Thymus (tissue), 11 donors: ENCODE results near the gene PRKCA. TPM values are rescaled to one million over a fixed set of nuclear protein-coding genes. Genes with fewer than 3 reads are reported as not detected.

Experiments
- DNase-seq, 9 donors: peaks; one replicate each; pipeline ENCODE4 v3.0.0-alpha.2; 2013; ENCODE audit warnings: low spot score in 9 of 9, low read depth in 6 of 9, missing footprints in 1 of 9
- H3K27ac ChIP-seq, 2 donors: one replicate each; pipeline ENCODE4 v1.5.1; 2013; ENCODE audit warnings: control low read depth in 1 of 2, low read depth in 1 of 2, low read length in 1 of 2, mild to moderate bottlenecking in 1 of 2, moderate library complexity in 1 of 2
- H3K27me3 ChIP-seq, 2 donors: one replicate each; pipeline ENCODE4 v1.5.1; 2013; ENCODE audit warnings: low read length in 1 of 2; ENCODE audit not compliant: control insufficient read depth in 2 of 2, insufficient read depth in 1 of 2
- H3K36me3 ChIP-seq, 2 donors: one replicate each; pipeline ENCODE4 v1.5.1; 2013; ENCODE audit warnings: low read length in 1 of 2, mild to moderate bottlenecking in 1 of 2, moderate library complexity in 1 of 2; ENCODE audit not compliant: control insufficient read depth in 2 of 2, insufficient read depth in 2 of 2
- H3K4me1 ChIP-seq, 2 donors: one replicate each; pipeline ENCODE4 v1.5.1; 2013; ENCODE audit warnings: low read length in 2 of 2; ENCODE audit not compliant: control insufficient read depth in 2 of 2, insufficient read depth in 2 of 2
- H3K4me3 ChIP-seq, 2 donors: one replicate each; pipeline ENCODE4 v1.5.1; 2013; ENCODE audit warnings: low read length in 2 of 2, control low read depth in 1 of 2, mild to moderate bottlenecking in 1 of 2
- H3K9me3 ChIP-seq, 2 donors: one replicate each; pipeline ENCODE4 v1.5.1; 2013; ENCODE audit warnings: low read length in 1 of 2, mild to moderate bottlenecking in 1 of 2; ENCODE audit not compliant: control insufficient read depth in 2 of 2, insufficient read depth in 1 of 2
- WGBS: extraction: QIAGEN DNeasy Blood & Tissue Kit; methylation state at CpG from one replicate; pipeline ENCODE4 v1.1.7; 2013; 5-methylcytosine and 5-hydroxymethylcytosine counted together
- polyA plus RNA-seq: library from polyadenylated mRNA; stranded (reverse); fragments of 200-250 nt; gene quantifications from one replicate; pipeline ENCODE4 v1.2.3, GENCODE V29; 2013
- total RNA-seq: library from RNA; stranded (reverse); fragments of 120-200 nt; gene quantifications from one replicate; pipeline ENCODE4 v1.2.4, GENCODE V29; 2013
- donor health status: healthy.

PRKCA gene
- total and polyA plus RNA-seq, 2 donors = 2.7 to 3.2 TPM

- H3K36me3 ChIP-seq = no peaks in the 10 kb centered on the region
- no peak for DNase-seq
- peaks cover 0 to 35% of the 10 kb centered on the region in 2 donors for H3K4me1 ChIP-seq
- H3K9me3 ChIP-seq = no peaks in the 10 kb centered on the region
- no peak overlapping the region for H3K27ac ChIP-seq
- H3K4me3 ChIP-seq = no peak overlapping the region
- 74% methylated on average over 5 of the region's 5 CpGs for WGBS
- no peaks in the 10 kb centered on the region for H3K27me3 ChIP-seq
Observed at GRCh38 chr17:66432996-66433551, 130.7 kb downstream of the PRKCA start.

- Histone ChIP-seq H3K4me3 (no peak overlapping the region), H3K9me3 (no peaks in the 10 kb centered on the region), H3K27me3 (no peaks in the 10 kb centered on the region), H3K36me3 (no peaks in the 10 kb centered on the region), H3K27ac (no peak overlapping the region), H3K4me1 (peaks cover 0 to 34% of the 10 kb centered on the region in 2 donors)
- DNase-seq = no peak
- 98% methylated on average over 10 of the region's 10 CpGs for WGBS
Observed at GRCh38 chr17:66435182-66435581, 132.8 kb downstream of the PRKCA start.

- no peaks in the 10 kb centered on the region for H3K27me3 ChIP-seq
- H3K36me3 ChIP-seq = no peaks in the 10 kb centered on the region
- H3K27ac ChIP-seq = no peak overlapping the region
- H3K4me1 ChIP-seq = peaks cover 6 to 46% of the 10 kb centered on the region in 2 donors
- no peak overlapping the region for H3K4me3 ChIP-seq
- DNase-seq = no peak
- no peaks in the 10 kb centered on the region for H3K9me3 ChIP-seq
- WGBS = 96% methylated on average over 6 of the region's 6 CpGs
Observed at GRCh38 chr17:66436631-66437030, 134.2 kb downstream of the PRKCA start.

- no peaks in the 10 kb centered on the region for H3K36me3 ChIP-seq
- H3K9me3 ChIP-seq = no peaks in the 10 kb centered on the region
- peaks cover 8 to 49% of the 10 kb centered on the region in 2 donors for H3K4me1 ChIP-seq
- DNase-seq = no peak
- 25% methylated on average over 5 of the region's 5 CpGs for WGBS
- no peak overlapping the region for H3K27ac ChIP-seq
- no peak overlapping the region for H3K4me3 ChIP-seq
- no peaks in the 10 kb centered on the region for H3K27me3 ChIP-seq
Observed at GRCh38 chr17:66437476-66438026, 135.1 kb downstream of the PRKCA start.

- Histone ChIP-seq H3K36me3 (no peaks in the 10 kb centered on the region), H3K4me3 (no peak overlapping the region), H3K9me3 (no peaks in the 10 kb centered on the region), H3K4me1 (peaks cover 8 to 49% of the 10 kb centered on the region in 2 donors), H3K27ac (no peak overlapping the region), H3K27me3 (no peaks in the 10 kb centered on the region)
- DNase-seq = no peak
- 93% methylated on average over 7 of the region's 7 CpGs for WGBS
Observed at GRCh38 chr17:66438101-66438500, 135.7 kb downstream of the PRKCA start.

GRCh38 chr17:66441101-66441661, 138.8 kb downstream of the PRKCA start:
- peak overlapping the region in 1 of 2 donors; percentile 53 for H3K27ac ChIP-seq
- no peaks in the 10 kb centered on the region for H3K9me3 ChIP-seq
- H3K4me3 ChIP-seq = no peak overlapping the region
- H3K27me3 ChIP-seq = no peaks in the 10 kb centered on the region
- H3K36me3 ChIP-seq = no peaks in the 10 kb centered on the region
- peak in 5 of 9 donors; percentile 24 to 69 (median 39) for DNase-seq
- WGBS = 50% methylated on average over 11 of the region's 11 CpGs
- peaks cover 8 to 69% of the 10 kb centered on the region in 2 donors for H3K4me1 ChIP-seq

- no peak overlapping the region for H3K27ac ChIP-seq
- no peak for DNase-seq
- H3K9me3 ChIP-seq = no peaks in the 10 kb centered on the region
- H3K4me3 ChIP-seq = no peak overlapping the region
- no peaks in the 10 kb centered on the region for H3K36me3 ChIP-seq
- 92% methylated on average over 2 of the region's 2 CpGs for WGBS
- peaks cover 8 to 64% of the 10 kb centered on the region in 2 donors for H3K4me1 ChIP-seq
- H3K27me3 ChIP-seq = no peaks in the 10 kb centered on the region
Observed at GRCh38 chr17:66443166-66443565, 140.8 kb downstream of the PRKCA start.

GRCh38 chr17:66443606-66444005, 141.2 kb downstream of the PRKCA start:
- H3K9me3 ChIP-seq = no peaks in the 10 kb centered on the region
- no peak overlapping the region for H3K27ac ChIP-seq
- H3K36me3 ChIP-seq = no peaks in the 10 kb centered on the region
- WGBS = 85% methylated on average over 9 of the region's 9 CpGs
- H3K4me1 ChIP-seq = peaks cover 8 to 63% of the 10 kb centered on the region in 2 donors
- no peak overlapping the region for H3K4me3 ChIP-seq
- no peaks in the 10 kb centered on the region for H3K27me3 ChIP-seq
- DNase-seq = no peak

- Histone ChIP-seq H3K9me3 (no peaks in the 10 kb centered on the region), H3K27me3 (no peaks in the 10 kb centered on the region), H3K27ac (no peak overlapping the region), H3K4me3 (no peak overlapping the region), H3K4me1 (peaks cover 8 to 64% of the 10 kb centered on the region in 2 donors), H3K36me3 (no peaks in the 10 kb centered on the region)
- no peak for DNase-seq
- WGBS = 93% methylated on average over 4 of the region's 4 CpGs
Observed at GRCh38 chr17:66444031-66444430, 141.6 kb downstream of the PRKCA start.
